Mesendoderm (in vitro differentiated cells): ENCODE measurements around the gene PCA3.

Experiments
- DNase-seq: peaks from one replicate; pipeline ENCODE4 v3.0.0; 2013
- H2AK5ac ChIP-seq: 2 replicates; pipeline ENCODE4 v1.6.1; 2013; ENCODE audit warnings: low read length, inconsistent platforms
- H2BK120ac ChIP-seq: 2 replicates; pipeline ENCODE4 v1.6.1; 2013; ENCODE audit warnings: low read depth, mild to moderate bottlenecking, low read length, moderate library complexity, mixed read lengths
- H2BK15ac ChIP-seq: replicated peaks from 2 replicates; pipeline ENCODE4 v1.6.1; 2013; ENCODE audit warnings: low read depth, mild to moderate bottlenecking, moderate library complexity
- H2BK5ac ChIP-seq: 2 replicates; pipeline ENCODE4 v1.6.1; 2013; ENCODE audit warnings: low read length, inconsistent platforms
- H3K18ac ChIP-seq: 2 replicates; pipeline ENCODE4 v1.6.1; 2013; ENCODE audit warnings: mild to moderate bottlenecking, low read length, mixed read lengths
- H3K23ac ChIP-seq: one replicate; pipeline ENCODE4 v1.6.1; 2013; ENCODE audit warnings: low read length
- H3K27ac ChIP-seq: 2 replicates; pipeline ENCODE4 v1.5.1; 2013; ENCODE audit warnings: low read depth, mild to moderate bottlenecking, inconsistent platforms, low read length, moderate library complexity
- H3K27me3 ChIP-seq: 2 replicates; pipeline ENCODE4 v1.6.1; 2013; ENCODE audit warnings: low read length, control low read depth, mild to moderate bottlenecking, inconsistent platforms; ENCODE audit not compliant: insufficient read depth, poor library complexity
- H3K36me3 ChIP-seq: 2 replicates; pipeline ENCODE4 v1.6.1; 2013; ENCODE audit warnings: low read length, inconsistent platforms; ENCODE audit not compliant: control insufficient read depth, insufficient read depth
- H3K4ac ChIP-seq: one replicate; pipeline ENCODE4 v1.6.1; 2013; ENCODE audit warnings: low read depth, mild to moderate bottlenecking, low read length, moderate library complexity
- H3K4me1 ChIP-seq: 2 replicates; pipeline ENCODE4 v1.6.1; 2013; ENCODE audit warnings: low read depth, low read length, inconsistent platforms; ENCODE audit not compliant: control insufficient read depth
- H3K4me2 ChIP-seq: 2 replicates; pipeline ENCODE4 v1.6.1; 2013; ENCODE audit warnings: low read length
- H3K4me3 ChIP-seq: 2 replicates; pipeline ENCODE4 v1.5.1; 2013; ENCODE audit warnings: mild to moderate bottlenecking, low read length
- H3K56ac ChIP-seq: one replicate; pipeline ENCODE4 v1.6.1; 2013; ENCODE audit warnings: low read length
- H3K79me1 ChIP-seq: 2 replicates; pipeline ENCODE4 v1.6.1; 2013; ENCODE audit warnings: low read length, inconsistent platforms
- H3K79me2 ChIP-seq: 2 replicates; pipeline ENCODE4 v1.6.1; 2013; ENCODE audit warnings: mild to moderate bottlenecking, low read length; ENCODE audit not compliant: control insufficient read depth, insufficient read depth
- H3K9ac ChIP-seq: 2 replicates; pipeline ENCODE4 v1.6.1; 2013; ENCODE audit warnings: low read length, inconsistent platforms
- H4K5ac ChIP-seq: one replicate; pipeline ENCODE4 v1.6.1; 2013; ENCODE audit warnings: low read length
- H4K8ac ChIP-seq: one replicate; pipeline ENCODE4 v1.6.1; 2013; ENCODE audit warnings: low read depth, mild to moderate bottlenecking, control low read depth, low read length, moderate library complexity
- WGBS: extraction: QIAGEN DNeasy Blood & Tissue Kit; methylation state at CpG from one replicate; pipeline ENCODE4 v1.1.7; 2013; ENCODE audit warnings: low lambda C conversion rate, missing lambda C conversion rate; ENCODE audit not compliant: insufficient coverage; ENCODE audit errors: extremely low coverage; 5-methylcytosine and 5-hydroxymethylcytosine counted together

Gene PCA3

DNA sequence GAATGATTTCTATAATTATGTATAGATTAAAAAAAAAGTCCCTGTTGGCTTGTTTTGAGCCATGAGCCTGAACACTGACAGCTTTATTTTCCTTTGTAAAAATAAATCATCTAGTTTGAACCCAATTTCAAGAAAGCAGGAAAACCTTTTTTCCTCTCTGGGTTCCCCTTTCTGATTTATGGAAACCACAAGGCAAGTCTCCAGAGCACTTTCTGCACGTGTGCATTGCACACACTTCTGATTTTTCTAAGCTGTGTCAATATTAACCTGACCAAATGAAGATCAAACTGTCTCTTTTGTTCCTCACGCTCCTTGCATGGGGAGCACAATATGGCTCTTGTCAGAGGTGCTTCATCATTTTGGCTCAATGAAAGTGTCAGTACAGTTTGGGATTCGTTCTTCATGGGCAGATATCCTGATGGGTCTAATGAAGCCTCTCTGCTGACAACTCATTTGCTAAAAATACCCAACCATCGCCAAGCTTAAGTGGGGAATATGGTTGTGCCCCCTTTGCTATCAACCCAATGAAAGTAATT, 39.2 kb upstream of the PCA3 start:
- no peak overlapping the region for H3K27ac ChIP-seq
- H3K23ac ChIP-seq, result no peak overlapping the region
- no peak overlapping the region for H2BK15ac ChIP-seq
- H3K79me2 ChIP-seq, result no peaks in the 10 kb centered on the region
- WGBS, result no CpG with 5 or more reads among the region's 4 CpGs
- no peak overlapping the region for H3K4me3 ChIP-seq
- no peak overlapping the region for H3K56ac ChIP-seq
- no peaks in the 10 kb centered on the region for H3K4me1 ChIP-seq
- H3K4me2 ChIP-seq, result no peak overlapping the region
- H2AK5ac ChIP-seq, result no peak overlapping the region
- no peak overlapping the region for H3K18ac ChIP-seq
- no peak overlapping the region for H3K9ac ChIP-seq
- H4K5ac ChIP-seq, result no peak overlapping the region
- H3K27me3 ChIP-seq, result no peaks in the 10 kb centered on the region
- no peak overlapping the region for H2BK5ac ChIP-seq
- no peak overlapping the region for H4K8ac ChIP-seq
- no peaks in the 10 kb centered on the region for H3K36me3 ChIP-seq
- no peak overlapping the region for H2BK120ac ChIP-seq
- H3K4ac ChIP-seq, result no peak overlapping the region
- DNase-seq, result no peak
- H3K79me1 ChIP-seq, result no peaks in the 10 kb centered on the region

DNA sequence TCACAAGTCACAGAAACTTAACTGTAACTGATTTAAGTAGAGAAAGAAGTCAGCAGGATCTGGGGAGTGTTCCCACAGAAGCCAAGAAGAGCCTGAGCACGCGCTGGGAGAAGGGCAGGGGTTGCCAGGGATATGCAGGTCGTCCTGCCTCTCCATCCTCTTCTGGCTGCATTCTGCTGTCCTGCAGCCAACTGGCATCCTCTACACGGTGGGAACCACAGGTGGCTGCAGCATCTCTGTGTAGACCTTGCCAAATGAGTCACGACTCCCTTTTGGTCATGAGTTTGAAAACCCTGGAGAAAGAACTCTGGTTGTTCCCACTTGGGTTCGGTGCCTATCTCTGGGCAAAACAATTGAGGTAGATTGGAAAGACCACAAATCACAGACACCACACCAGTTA, 38.4 kb upstream of the PCA3 start:
- H3K23ac ChIP-seq, result no peak overlapping the region
- no peaks in the 10 kb centered on the region for H3K79me1 ChIP-seq
- no peak overlapping the region for H4K5ac ChIP-seq
- H2BK5ac ChIP-seq, result no peak overlapping the region
- no peaks in the 10 kb centered on the region for H3K27me3 ChIP-seq
- H3K4me1 ChIP-seq, result no peaks in the 10 kb centered on the region
- no CpG with 5 or more reads among the region's 6 CpGs for WGBS
- H3K4ac ChIP-seq, result no peak overlapping the region
- H3K18ac ChIP-seq, result no peak overlapping the region
- H2BK15ac ChIP-seq, result no peak overlapping the region
- H4K8ac ChIP-seq, result no peak overlapping the region
- no peak overlapping the region for H3K27ac ChIP-seq
- H3K4me2 ChIP-seq, result no peak overlapping the region
- no peak overlapping the region for H3K56ac ChIP-seq
- no peaks in the 10 kb centered on the region for H3K36me3 ChIP-seq
- H2BK120ac ChIP-seq, result no peak overlapping the region
- no peak overlapping the region for H3K9ac ChIP-seq
- H2AK5ac ChIP-seq, result no peak overlapping the region
- H3K4me3 ChIP-seq, result no peak overlapping the region
- no peak for DNase-seq
- H3K79me2 ChIP-seq, result no peaks in the 10 kb centered on the region

DNA sequence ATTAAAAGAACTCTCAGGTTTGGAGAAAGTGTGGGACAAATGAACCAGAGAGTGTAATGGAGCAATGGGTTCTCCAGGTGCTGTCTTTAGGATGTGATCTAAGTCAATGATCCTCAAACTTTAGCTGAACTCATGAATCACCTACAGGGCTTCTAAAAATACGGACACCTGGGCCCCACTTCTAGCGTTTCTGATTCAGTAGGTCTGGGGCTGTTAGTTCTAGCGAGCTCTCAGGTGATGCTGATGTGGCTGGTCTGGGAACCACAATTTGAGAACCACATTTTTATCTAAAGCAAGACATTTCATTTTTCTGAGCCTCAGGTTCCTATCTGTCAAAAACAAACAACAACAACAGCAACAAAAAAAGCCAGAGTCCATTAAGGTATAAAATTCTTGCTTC, 35.1 kb upstream of the PCA3 start:
- H3K23ac ChIP-seq, result no peak overlapping the region
- H3K18ac ChIP-seq, result no peak overlapping the region
- no peaks in the 10 kb centered on the region for H3K79me2 ChIP-seq
- H3K4me1 ChIP-seq, result no peaks in the 10 kb centered on the region
- no peak overlapping the region for H3K4me3 ChIP-seq
- no peak overlapping the region for H3K56ac ChIP-seq
- H3K27ac ChIP-seq, result no peak overlapping the region
- H3K4me2 ChIP-seq, result no peak overlapping the region
- no peak overlapping the region for H2BK5ac ChIP-seq
- no peaks in the 10 kb centered on the region for H3K79me1 ChIP-seq
- H4K8ac ChIP-seq, result no peak overlapping the region
- H2BK15ac ChIP-seq, result no peak overlapping the region
- no peaks in the 10 kb centered on the region for H3K27me3 ChIP-seq
- H3K36me3 ChIP-seq, result no peaks in the 10 kb centered on the region
- no peak overlapping the region for H2BK120ac ChIP-seq
- no peak overlapping the region for H3K4ac ChIP-seq
- DNase-seq, result no peak
- no peak overlapping the region for H4K5ac ChIP-seq
- H3K9ac ChIP-seq, result no peak overlapping the region
- H2AK5ac ChIP-seq, result no peak overlapping the region
- WGBS, result no CpG with 5 or more reads among the region's 3 CpGs

GRCh38 chr9:76729980-76730737, 34.1 kb upstream of the PCA3 start:
- H3K4me1 ChIP-seq, result no peaks in the 10 kb centered on the region
- no peak overlapping the region for H3K23ac ChIP-seq
- WGBS, result no CpG with 5 or more reads among the region's 8 CpGs
- no peak overlapping the region for H3K18ac ChIP-seq
- no peak overlapping the region for H3K9ac ChIP-seq
- no peak overlapping the region for H3K4me2 ChIP-seq
- no peak overlapping the region for H3K27ac ChIP-seq
- no peaks in the 10 kb centered on the region for H3K79me1 ChIP-seq
- H3K79me2 ChIP-seq, result no peaks in the 10 kb centered on the region
- H3K27me3 ChIP-seq, result no peaks in the 10 kb centered on the region
- H3K56ac ChIP-seq, result no peak overlapping the region
- H2BK5ac ChIP-seq, result no peak overlapping the region
- H4K8ac ChIP-seq, result no peak overlapping the region
- H3K4me3 ChIP-seq, result no peak overlapping the region
- DNase-seq, result no peak
- H4K5ac ChIP-seq, result no peak overlapping the region
- H2BK120ac ChIP-seq, result no peak overlapping the region
- no peak overlapping the region for H3K4ac ChIP-seq
- no peak overlapping the region for H2BK15ac ChIP-seq
- H2AK5ac ChIP-seq, result no peak overlapping the region
- H3K36me3 ChIP-seq, result no peaks in the 10 kb centered on the region

DNA sequence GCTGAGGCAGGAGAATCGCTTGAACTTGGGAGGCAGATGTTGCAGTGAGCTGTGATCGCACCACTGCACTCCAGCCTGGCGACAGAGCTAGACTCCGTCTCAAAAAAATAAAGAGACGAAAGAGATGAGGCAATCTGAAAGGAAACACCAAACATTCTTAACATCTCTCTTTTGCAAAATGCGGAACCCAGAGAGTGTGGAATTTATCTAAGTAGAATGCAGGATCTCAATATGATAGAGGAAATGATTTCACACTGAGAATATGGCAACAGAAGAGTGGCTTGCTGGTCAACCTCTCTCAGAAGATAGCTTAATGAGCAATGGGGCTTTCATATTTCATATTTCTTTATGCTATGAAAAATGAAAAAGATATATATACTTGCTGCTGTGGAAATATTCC, 33.4 kb upstream of the PCA3 start:
- Histone ChIP-seq H3K79me1 (no peaks in the 10 kb centered on the region), H3K9ac (no peak overlapping the region), H3K18ac (no peak overlapping the region), H2BK120ac (no peak overlapping the region), H3K36me3 (no peaks in the 10 kb centered on the region), H3K4me2 (no peak overlapping the region), H3K4me1 (no peaks in the 10 kb centered on the region), H3K27me3 (no peaks in the 10 kb centered on the region), H4K5ac (no peak overlapping the region), H3K4me3 (no peak overlapping the region), H3K4ac (no peak overlapping the region), H3K56ac (no peak overlapping the region), H3K27ac (no peak overlapping the region), H2BK5ac (no peak overlapping the region), H3K23ac (no peak overlapping the region), H2BK15ac (no peak overlapping the region), H3K79me2 (no peaks in the 10 kb centered on the region), H4K8ac (no peak overlapping the region), H2AK5ac (no peak overlapping the region)
- no peak for DNase-seq
- WGBS, result no CpG with 5 or more reads among the region's 6 CpGs
